CD14-positive monocyte (primary cell): ENCODE results near the gene SCAMP4. TPM values are rescaled to one million over a fixed set of nuclear protein-coding genes. Genes with fewer than 3 reads are reported as not detected.

Source experiments
- DNase-seq, 3 donors: peaks; one replicate each; pipeline ENCODE4 v3.0.0-alpha.2; 2011 to 2022
- H2AFZ ChIP-seq: 2 replicates; pipeline ENCODE4 v1.6.0; 2012; ENCODE audit warnings: mild to moderate bottlenecking, low read depth, low read length, inconsistent platforms; ENCODE audit not compliant: insufficient read depth, poor library complexity, severe bottlenecking
- H3K27ac ChIP-seq, 2 donors: 1 replicate in 1 of 2; 2 replicates in 1 of 2; pipeline ENCODE4 v1.5.1; 2012 to 2013; ENCODE audit warnings: low read length in 2 of 2, control low read depth in 1 of 2, inconsistent platforms in 1 of 2, low read depth in 1 of 2, mild to moderate bottlenecking in 1 of 2
- H3K27me3 ChIP-seq, 2 donors: one replicate each; pipeline versions ENCODE4 v1.6.0 to v1.6.1; 2011 to 2013; ENCODE audit warnings: low read length in 2 of 2; ENCODE audit not compliant: control insufficient read depth in 2 of 2, insufficient read depth in 2 of 2
- H3K36me3 ChIP-seq, 2 donors: replicated peaks in 1 of 2; 1 replicate in 1 of 2; 2 replicates in 1 of 2; pipeline versions ENCODE4 v1.5.1 to v1.6.1; 2012 to 2013; ENCODE audit warnings: low read length in 2 of 2, control low read depth in 1 of 2, inconsistent platforms in 1 of 2, mild to moderate bottlenecking in 1 of 2; ENCODE audit not compliant: insufficient read depth in 2 of 2, control insufficient read depth in 1 of 2
- H3K4me1 ChIP-seq, 2 donors: 1 replicate in 1 of 2; 2 replicates in 1 of 2; pipeline versions ENCODE4 v1.5.1 to v1.6.1; 2012 to 2013; ENCODE audit warnings: low read length in 2 of 2, control low read depth in 1 of 2, inconsistent platforms in 1 of 2, mild to moderate bottlenecking in 1 of 2, moderate library complexity in 1 of 2; ENCODE audit not compliant: insufficient read depth in 2 of 2, control insufficient read depth in 1 of 2
- H3K4me2 ChIP-seq: replicated peaks from 2 replicates; pipeline ENCODE3; 2012; ENCODE audit warnings: low read length, moderate library complexity, mild to moderate bottlenecking; ENCODE audit not compliant: poor library complexity, severe bottlenecking; ENCODE audit errors: extremely low read depth
- H3K4me3 ChIP-seq, 3 experiments: fragments of 200-600 bp in 1 of 3; sonication (generic) in 1 of 3; replicated peaks in 1 of 3; 1 replicate in 2 of 3; 2 replicates in 1 of 3; pipeline ENCODE4 v1.5.1; 2011 to 2013; ENCODE audit warnings: low read length in 3 of 3, mild to moderate bottlenecking in 3 of 3, control low read depth in 2 of 3, low read depth in 2 of 3, inconsistent platforms in 1 of 3, moderate library complexity in 1 of 3
- H3K79me2 ChIP-seq: 2 replicates; pipeline ENCODE4 v1.6.0; 2012; ENCODE audit warnings: mild to moderate bottlenecking, control low read depth, inconsistent platforms, low read length, moderate library complexity; ENCODE audit not compliant: insufficient read depth
- H3K9ac ChIP-seq: 2 replicates; pipeline ENCODE4 v1.6.0; 2017; ENCODE audit warnings: low read length, mild to moderate bottlenecking; ENCODE audit not compliant: insufficient read depth, poor library complexity, severe bottlenecking
- H3K9me3 ChIP-seq, 2 donors: replicated peaks in 1 of 2; 1 replicate in 1 of 2; 2 replicates in 1 of 2; pipeline versions ENCODE4 v1.5.1 to v1.6.1; 2012 to 2013; ENCODE audit warnings: low read length in 2 of 2, control low read depth in 1 of 2; ENCODE audit not compliant: control insufficient read depth in 1 of 2, insufficient read depth in 1 of 2
- H4K20me1 ChIP-seq: 2 replicates; pipeline ENCODE4 v1.6.0; 2012; ENCODE audit warnings: mild to moderate bottlenecking, low read length, control low read depth, moderate library complexity; ENCODE audit not compliant: insufficient read depth
- H3K27ac Mint-ChIP-seq, 7 donors: one replicate each; pipeline ENCODE4 v1.8.0; 2020; ENCODE audit warnings: mild to moderate bottlenecking in 7 of 7, mixed read lengths in 7 of 7, moderate library complexity in 6 of 7, inconsistent platforms in 2 of 7
- H3K27me3 Mint-ChIP-seq, 3 donors: one replicate each; pipeline ENCODE4 v1.8.0; 2021 to 2022; ENCODE audit warnings: low read depth in 3 of 3, mild to moderate bottlenecking in 3 of 3, mixed read lengths in 3 of 3, moderate library complexity in 3 of 3, inconsistent platforms in 1 of 3
- H3K36me3 Mint-ChIP-seq, 2 donors: one replicate each; pipeline ENCODE4 v1.8.0; 2020; ENCODE audit warnings: mixed read lengths in 2 of 2, inconsistent platforms in 1 of 2, mild to moderate bottlenecking in 1 of 2
- H3K4me1 Mint-ChIP-seq: one replicate; pipeline ENCODE4 v1.8.0; 2020; ENCODE audit warnings: mild to moderate bottlenecking, mixed read lengths
- H3K4me3 Mint-ChIP-seq, 2 donors: one replicate each; pipeline ENCODE4 v1.8.0; 2020; ENCODE audit warnings: mild to moderate bottlenecking in 2 of 2, mixed read lengths in 2 of 2, moderate library complexity in 1 of 2
- H3K9me3 Mint-ChIP-seq, 7 donors: one replicate each; pipeline ENCODE4 v1.8.0; 2020 to 2022; ENCODE audit warnings: mixed read lengths in 7 of 7, mild to moderate bottlenecking in 6 of 7, moderate library complexity in 6 of 7, inconsistent platforms in 2 of 7
- WGBS: methylation state at CpG from one replicate; pipeline ENCODE4 v1.1.5; 2013; ENCODE audit warnings: missing lambda C conversion rate; ENCODE audit not compliant: insufficient coverage; 5-methylcytosine and 5-hydroxymethylcytosine counted together
- intact Hi-C, 2 donors: fragments of 100-400 bp; cut with micrococcal nuclease; formaldehyde crosslinking; loops; one replicate each; pipeline versions ENCODE4 v1.15.0 to v1.15.1; 2023
- polyA plus RNA-seq, 3 donors: library from polyadenylated mRNA; depleted of rRNA in 1 of 3; unstranded in 2 of 3; stranded (reverse) in 1 of 3; fragments of 300-500 nt in 2 of 3; fragments of >200 nt in 1 of 3; fragmentation: Illumina TruSeq in 2 of 3; gene quantifications; 1 replicate in 2 of 3; 2 replicates in 1 of 3; pipeline ENCODE4 v1.2.3, GENCODE V29; 2012 to 2021
- TF ChIP-seq, protein P1 (sequence below): fragments of 200-600 bp; IDR thresholded peaks from one replicate; pipeline ENCODE4 v1.8.0; 2022; ENCODE audit warnings: antibody characterized with exemption, mild to moderate bottlenecking

The SCAMP4 gene
- polyA plus RNA-seq, 3 donors = 11.9 to 39.4 (median 15.4) TPM

DNA sequence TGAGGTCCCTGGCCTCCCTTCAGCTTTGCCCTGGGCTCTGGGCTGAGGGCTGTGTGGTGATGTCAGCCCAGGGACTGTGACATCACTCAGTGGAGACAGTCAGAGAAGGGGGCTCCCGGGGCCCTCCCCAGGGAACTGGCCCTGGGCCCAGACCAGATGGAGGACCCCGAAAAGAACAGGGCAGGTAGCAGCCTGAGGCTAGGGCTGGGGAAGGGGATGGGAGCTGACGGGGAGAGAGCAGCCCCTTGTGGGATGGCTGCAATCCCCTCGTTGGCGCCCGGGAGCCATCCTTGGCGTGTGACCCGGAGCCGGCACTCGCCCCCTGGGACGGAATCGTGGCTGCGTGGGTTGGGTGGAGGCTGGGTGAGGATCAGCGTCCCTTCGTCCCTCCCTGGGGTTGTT, 49.3 kb downstream of the SCAMP4 start:
- Histone ChIP-seq H3K4me1 (peaks cover 0 to 13% of the 10 kb centered on the region in 2 donors), H3K27me3 (no peaks in the 10 kb centered on the region), H3K9ac (no peak overlapping the region), H3K27ac (no peak overlapping the region), H3K4me3 (no peak overlapping the region), H3K4me2 (no peak overlapping the region), H2AFZ (no peak overlapping the region), H3K9me3 (no peaks in the 10 kb centered on the region), H3K79me2 (peaks cover 93% of the 10 kb centered on the region), H3K36me3 (peaks cover 31 to 51% of the 10 kb centered on the region in 2 donors), H4K20me1 (peaks cover 99% of the 10 kb centered on the region)
- Mint-ChIP-seq H3K4me1 (peaks cover 7% of the 10 kb centered on the region), H3K36me3 (peaks cover 19 to 46% of the 10 kb centered on the region in 2 donors), H3K9me3 (no peaks in the 10 kb centered on the region), H3K27ac (no peak overlapping the region), H3K4me3 (no peak overlapping the region), H3K27me3 (no peaks in the 10 kb centered on the region)
- DNase-seq = no peak
- intact Hi-C loops = no loop called here
- WGBS = 97% methylated on average over 12 of the region's 15 CpGs
- TF ChIP-seq, protein P1, sequence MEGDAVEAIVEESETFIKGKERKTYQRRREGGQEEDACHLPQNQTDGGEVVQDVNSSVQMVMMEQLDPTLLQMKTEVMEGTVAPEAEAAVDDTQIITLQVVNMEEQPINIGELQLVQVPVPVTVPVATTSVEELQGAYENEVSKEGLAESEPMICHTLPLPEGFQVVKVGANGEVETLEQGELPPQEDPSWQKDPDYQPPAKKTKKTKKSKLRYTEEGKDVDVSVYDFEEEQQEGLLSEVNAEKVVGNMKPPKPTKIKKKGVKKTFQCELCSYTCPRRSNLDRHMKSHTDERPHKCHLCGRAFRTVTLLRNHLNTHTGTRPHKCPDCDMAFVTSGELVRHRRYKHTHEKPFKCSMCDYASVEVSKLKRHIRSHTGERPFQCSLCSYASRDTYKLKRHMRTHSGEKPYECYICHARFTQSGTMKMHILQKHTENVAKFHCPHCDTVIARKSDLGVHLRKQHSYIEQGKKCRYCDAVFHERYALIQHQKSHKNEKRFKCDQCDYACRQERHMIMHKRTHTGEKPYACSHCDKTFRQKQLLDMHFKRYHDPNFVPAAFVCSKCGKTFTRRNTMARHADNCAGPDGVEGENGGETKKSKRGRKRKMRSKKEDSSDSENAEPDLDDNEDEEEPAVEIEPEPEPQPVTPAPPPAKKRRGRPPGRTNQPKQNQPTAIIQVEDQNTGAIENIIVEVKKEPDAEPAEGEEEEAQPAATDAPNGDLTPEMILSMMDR = no peak

DNA sequence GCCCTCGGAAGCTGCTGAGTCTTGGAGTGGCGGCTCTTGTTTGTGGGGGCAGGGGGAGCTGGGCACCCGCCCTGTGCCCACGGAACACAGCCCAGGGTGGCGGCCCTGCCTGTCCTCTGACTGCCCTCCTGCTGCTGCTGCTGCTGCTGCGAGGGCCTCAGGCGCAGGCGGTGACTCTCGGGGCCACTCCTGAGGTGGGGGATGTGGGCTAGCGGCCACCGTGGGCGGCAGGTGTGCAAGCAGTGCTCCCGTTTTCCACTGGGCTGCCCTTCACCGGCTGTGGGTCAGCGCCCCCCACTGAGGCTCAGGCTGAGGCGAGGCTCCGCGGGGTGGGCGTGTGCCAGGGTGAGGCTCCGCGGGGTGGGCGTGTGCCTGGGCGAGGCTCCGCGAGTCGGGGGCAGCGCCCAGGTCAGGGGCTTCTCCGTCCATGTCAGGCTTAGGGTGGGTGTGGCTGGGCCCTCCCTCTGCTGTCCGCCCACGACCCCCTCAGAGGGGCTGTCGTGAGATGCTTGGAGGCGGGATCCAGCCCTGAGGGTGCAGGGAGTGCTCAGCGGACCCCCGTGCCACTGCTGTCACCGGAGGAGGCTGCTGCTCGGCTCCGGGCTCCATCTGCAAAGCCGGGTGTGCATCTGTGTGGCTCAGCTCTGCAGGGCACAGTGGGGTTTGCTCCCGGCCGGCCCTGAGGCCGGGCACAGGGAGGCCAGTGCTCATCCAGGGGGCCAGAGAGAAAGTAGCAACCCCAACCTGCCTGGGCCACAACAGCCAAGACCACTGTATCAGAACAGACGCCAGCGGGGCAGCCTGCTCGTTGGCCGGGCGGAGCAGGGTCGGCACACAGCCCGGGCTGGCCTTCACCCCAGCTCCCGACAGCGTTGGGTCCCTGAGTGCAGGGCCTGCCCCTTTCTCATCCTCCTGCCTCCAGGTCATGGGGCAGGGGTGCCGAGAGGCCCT, 50.2 kb downstream of the SCAMP4 start:
- peaks cover 31 to 48% of the 10 kb centered on the region in 2 donors for H3K36me3 ChIP-seq

More for the DNA sequence above, 50.2 kb downstream of the SCAMP4 start:
- Histone ChIP-seq H3K79me2 (peaks cover 93% of the 10 kb centered on the region), H3K27ac (no peak overlapping the region), H3K9me3 (no peaks in the 10 kb centered on the region), H4K20me1 (peaks cover 99% of the 10 kb centered on the region), H3K9ac (no peak overlapping the region), H3K27me3 (no peaks in the 10 kb centered on the region), H3K4me3 (no peak overlapping the region), H3K4me1 (peaks cover 0 to 13% of the 10 kb centered on the region in 2 donors), H3K4me2 (no peak overlapping the region), H2AFZ (no peak overlapping the region)
- Mint-ChIP-seq H3K4me1 (peaks cover 7% of the 10 kb centered on the region), H3K36me3 (peaks cover 14 to 45% of the 10 kb centered on the region in 2 donors), H3K9me3 (no peaks in the 10 kb centered on the region), H3K27me3 (no peaks in the 10 kb centered on the region), H3K27ac (no peak overlapping the region), H3K4me3 (no peak overlapping the region)
- WGBS = 91% methylated on average over 51 of the region's 51 CpGs
- TF ChIP-seq, protein P1 = no peak
- intact Hi-C loops = no loop called here
- DNase-seq = no peak
